Left ventricle myocardium inferior (tissue), 1 donor: ENCODE data around the gene BRK1. TPM values are rescaled to one million over a fixed set of nuclear protein-coding genes. Genes with fewer than 3 reads are reported as not detected.
"Not testable (repeated sequence)": the region's sequence is repeated elsewhere in the genome, so short reads cannot be mapped to it uniquely, and the experiment has no call there.

Experiments used
- DNase-seq: peaks from one replicate; pipeline ENCODE4 v3.0.0-alpha.2; 2020
- H3K27ac ChIP-seq: fragments of 200-600 bp; replicated peaks from 2 replicates; pipeline ENCODE4 v1.8.0; 2021
- H3K27me3 ChIP-seq: fragments of 200-600 bp; 2 replicates; pipeline ENCODE4 v1.8.0; 2021; ENCODE audit warnings: low read depth
- H3K36me3 ChIP-seq: fragments of 200-600 bp; 2 replicates; pipeline ENCODE4 v1.8.0; 2021
- H3K4me1 ChIP-seq: fragments of 200-600 bp; 2 replicates; pipeline ENCODE4 v1.8.0; 2021
- H3K4me3 ChIP-seq: fragments of 200-600 bp; 2 replicates; pipeline ENCODE4 v1.8.0; 2021; ENCODE audit warnings: mild to moderate bottlenecking, moderate library complexity
- H3K9me3 ChIP-seq: fragments of 200-600 bp; replicated peaks from 2 replicates; pipeline ENCODE4 v1.8.0; 2021
- intact Hi-C: fragments of 100-400 bp; cut with micrococcal nuclease; formaldehyde crosslinking; loops from one replicate; pipeline ENCODE4 v1.11.0; 2022
- total RNA-seq: library from RNA; stranded (reverse); fragmentation: NEBNext Ultra II Directional; extraction: Animal tissue kit (Norgen Biotek cat#: 25700); gene quantifications from one replicate; pipeline ENCODE4 v1.2.1, GENCODE V29; 2021
- TF ChIP-seq, protein P1 (sequence below): fragments of 200-600 bp; IDR thresholded peaks from 2 replicates; pipeline ENCODE4 v1.8.0; 2021; ENCODE audit warnings: antibody characterized with exemption, mild to moderate bottlenecking, borderline replicate concordance
- donor health status: DM: no; HTN: yes; CAD: no; lungs with severe emphysema.

The BRK1 gene
- total RNA-seq, 1 donor from 2014 or later, result 99.0 TPM

- H3K27ac ChIP-seq, result peak overlapping the region; percentile 91
- H3K27me3 ChIP-seq, result no peaks in the 10 kb centered on the region
- peaks cover 17% of the 10 kb centered on the region for H3K36me3 ChIP-seq
- peaks cover 53% of the 10 kb centered on the region for H3K4me1 ChIP-seq
- peak overlapping the region; percentile 99 for H3K4me3 ChIP-seq
- no peak for DNase-seq
- TF ChIP-seq, protein P1, sequence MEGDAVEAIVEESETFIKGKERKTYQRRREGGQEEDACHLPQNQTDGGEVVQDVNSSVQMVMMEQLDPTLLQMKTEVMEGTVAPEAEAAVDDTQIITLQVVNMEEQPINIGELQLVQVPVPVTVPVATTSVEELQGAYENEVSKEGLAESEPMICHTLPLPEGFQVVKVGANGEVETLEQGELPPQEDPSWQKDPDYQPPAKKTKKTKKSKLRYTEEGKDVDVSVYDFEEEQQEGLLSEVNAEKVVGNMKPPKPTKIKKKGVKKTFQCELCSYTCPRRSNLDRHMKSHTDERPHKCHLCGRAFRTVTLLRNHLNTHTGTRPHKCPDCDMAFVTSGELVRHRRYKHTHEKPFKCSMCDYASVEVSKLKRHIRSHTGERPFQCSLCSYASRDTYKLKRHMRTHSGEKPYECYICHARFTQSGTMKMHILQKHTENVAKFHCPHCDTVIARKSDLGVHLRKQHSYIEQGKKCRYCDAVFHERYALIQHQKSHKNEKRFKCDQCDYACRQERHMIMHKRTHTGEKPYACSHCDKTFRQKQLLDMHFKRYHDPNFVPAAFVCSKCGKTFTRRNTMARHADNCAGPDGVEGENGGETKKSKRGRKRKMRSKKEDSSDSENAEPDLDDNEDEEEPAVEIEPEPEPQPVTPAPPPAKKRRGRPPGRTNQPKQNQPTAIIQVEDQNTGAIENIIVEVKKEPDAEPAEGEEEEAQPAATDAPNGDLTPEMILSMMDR, result no peak
- H3K9me3 ChIP-seq, result no peaks in the 10 kb centered on the region
- intact Hi-C loops, result no loop called here
Observed at GRCh38 chr3:10116138-10116460, 624 bp downstream of the BRK1 start.

GRCh38 chr3:10116928-10117327 is 1.5 kb downstream of the BRK1 start:
- Histone ChIP-seq H3K27me3 (no peaks in the 10 kb centered on the region), H3K36me3 (peaks cover 23% of the 10 kb centered on the region), H3K4me3 (peak overlapping the region; percentile 99), H3K4me1 (peaks cover 53% of the 10 kb centered on the region), H3K27ac (no peak overlapping the region), H3K9me3 (no peaks in the 10 kb centered on the region)
- TF ChIP-seq, protein P1, result no peak
- intact Hi-C loops, result no loop called here
- DNase-seq, result no peak

GRCh38 chr3:10119376-10119775 is 3.9 kb downstream of the BRK1 start:
- TF ChIP-seq, protein P1, result no peak
- peaks cover 28% of the 10 kb centered on the region for H3K36me3 ChIP-seq
- intact Hi-C loops, result no loop called here

DNA sequence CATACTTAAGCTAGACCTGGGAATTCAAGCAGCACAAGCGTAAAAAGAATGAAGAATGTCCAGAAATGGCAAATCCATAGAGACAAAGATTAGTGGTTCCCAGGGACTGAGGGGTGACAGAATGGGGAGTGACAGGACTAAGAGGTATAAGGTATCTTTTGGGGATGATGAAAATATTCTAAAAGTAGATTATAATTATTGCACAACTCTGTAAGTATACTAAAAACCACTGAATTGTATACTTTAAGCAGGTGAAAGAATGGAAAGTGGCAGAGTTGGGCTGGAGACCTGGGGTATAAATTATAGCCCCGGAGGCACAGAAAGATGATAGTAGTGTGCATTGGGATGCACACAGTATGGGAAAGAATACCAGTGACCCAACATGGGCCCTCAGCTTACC is 5.6 kb downstream of the BRK1 start:
- Histone ChIP-seq H3K27ac (no peak overlapping the region), H3K9me3 (no peaks in the 10 kb centered on the region), H3K4me1 (peaks cover 42% of the 10 kb centered on the region), H3K36me3 (peaks cover 43% of the 10 kb centered on the region), H3K27me3 (no peaks in the 10 kb centered on the region), H3K4me3 (no peak overlapping the region)
- DNase-seq, result no peak
- intact Hi-C loops, result no loop called here
- TF ChIP-seq, protein P1, result no peak

More at GRCh38 chr3:10119376-10119775, 3.9 kb downstream of the BRK1 start:
- DNase-seq, result no peak
- Histone ChIP-seq H3K4me1 (peaks cover 53% of the 10 kb centered on the region), H3K9me3 (no peaks in the 10 kb centered on the region), H3K27ac (peak overlapping the region; percentile 11), H3K27me3 (no peaks in the 10 kb centered on the region), H3K4me3 (no peak overlapping the region)

DNA sequence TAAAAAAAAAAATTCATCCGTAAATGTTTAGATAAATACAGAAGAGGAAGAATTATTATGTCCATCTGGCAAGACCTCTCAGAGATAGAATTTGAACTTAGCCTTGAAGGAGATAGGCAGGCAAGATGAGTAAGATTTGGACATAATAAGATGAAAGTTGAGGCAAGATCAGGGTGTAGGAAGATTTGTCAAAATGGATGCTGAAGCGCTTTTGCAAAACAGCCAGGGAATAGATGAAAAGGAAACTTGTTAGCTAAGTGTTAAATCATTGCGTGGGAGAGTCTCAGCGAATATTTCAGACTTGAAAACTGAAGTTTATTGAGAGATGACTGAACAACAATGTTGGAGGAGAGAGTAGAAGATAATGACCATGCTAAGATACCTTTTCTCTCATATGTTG is 7.2 kb downstream of the BRK1 start:
- no peaks in the 10 kb centered on the region for H3K27me3 ChIP-seq
- DNase-seq, result no peak
- TF ChIP-seq, protein P1, result no peak
- no peak overlapping the region for H3K4me3 ChIP-seq
- intact Hi-C loops, result no loop called here
- H3K36me3 ChIP-seq, result peaks cover 60% of the 10 kb centered on the region
- no peak overlapping the region for H3K27ac ChIP-seq
- no peaks in the 10 kb centered on the region for H3K9me3 ChIP-seq
- H3K4me1 ChIP-seq, result peaks cover 26% of the 10 kb centered on the region

- H3K4me3 ChIP-seq, H3K27ac ChIP-seq, H3K36me3 ChIP-seq, H3K4me1 ChIP-seq, intact Hi-C loops, H3K27me3 ChIP-seq, DNase-seq, H3K9me3 ChIP-seq: not testable (repeated sequence)
Observed at GRCh38 chr3:10135872-10136271, 20.4 kb downstream of the BRK1 start.
